ENCODE measurements around the gene CATSPERZ. TPM values are rescaled to one million over a fixed set of nuclear protein-coding genes. Genes with fewer than 3 reads are reported as not detected.

The CATSPERZ gene
- total and polyA plus RNA-seq, 2 of the 13 experiments (the other 11 are each of a cell fraction or from before 2014, with no cell fraction given), result 0.22 to 0.48 TPM

DNA sequence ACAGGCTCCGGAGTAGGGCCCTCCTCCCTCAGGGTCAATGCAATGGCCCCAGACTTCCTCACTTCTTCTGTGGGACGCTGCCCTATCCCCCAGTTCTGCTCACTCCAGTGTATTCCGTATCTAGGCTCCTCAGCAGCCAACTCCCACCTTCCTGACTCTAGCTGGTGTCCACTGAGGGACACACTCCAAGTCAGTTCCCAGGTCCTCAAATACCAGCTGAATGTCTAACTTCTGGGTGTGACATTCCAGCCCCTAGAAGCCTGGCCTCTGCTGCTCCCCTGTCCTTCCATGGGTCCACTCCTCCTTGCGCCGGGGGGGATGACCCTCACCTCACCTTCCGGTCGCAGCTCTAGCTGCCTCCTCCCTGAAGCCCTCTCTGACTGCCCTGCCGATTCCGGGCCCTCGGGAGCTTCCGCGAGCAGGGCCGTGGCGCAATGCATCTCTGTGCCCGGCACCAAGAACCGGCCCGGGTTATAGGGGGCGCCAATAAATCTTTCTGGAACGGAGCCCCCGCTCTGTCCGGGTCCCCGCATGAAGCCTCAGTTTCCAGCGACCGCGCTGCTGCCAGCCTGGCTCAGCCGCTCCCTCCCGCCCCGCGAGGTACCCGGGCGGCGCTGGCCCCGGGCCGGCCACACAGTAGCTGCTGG is 31.1 kb upstream of the CATSPERZ start (continued):
- 0 out of 2 replicates have a peak, but pooled peaks have one; percentile 23 for TF ChIP-seq CEBPB (IDR thresholded peaks at IDR 0.05; ENCODE audit: borderline replicate concordance, low read depth, low read length)
- 0 out of 2 replicates have a peak, but pooled peaks have one; percentile 53 for TF ChIP-seq RARA (CRISPR knock-in tag; IDR thresholded peaks at IDR 0.05)
- TF ChIP-seq CBFB (CRISPR knock-in tag; IDR thresholded peaks at IDR 0.05), result peak; percentile 10; the same call in 1 of the 2 replicates
- TF ChIP-seq TEAD3 (CRISPR knock-in tag; optimal IDR thresholded peaks at IDR 0.05; ENCODE audit: borderline replicate concordance), result peak; percentile 76
- no peak for TF ChIP-seq HHEX (CRISPR knock-in tag; IDR thresholded peaks at IDR 0.05)
- TF ChIP-seq CREM (IDR thresholded peaks at IDR 0.05), result 0 out of 2 replicates have a peak, but pooled peaks have one; percentile 33
- no peak for TF ChIP-seq CREM (CRISPR knock-in tag; IDR thresholded peaks at IDR 0.05)
- no peak for TF ChIP-seq MEIS2 (CRISPR knock-in tag; IDR thresholded peaks at IDR 0.05)
- peak; percentile 40; the same call in 1 of the 2 replicates for TF ChIP-seq ZNF777 (CRISPR knock-in tag; IDR thresholded peaks at IDR 0.05)
- TF ChIP-seq, protein P1, sequence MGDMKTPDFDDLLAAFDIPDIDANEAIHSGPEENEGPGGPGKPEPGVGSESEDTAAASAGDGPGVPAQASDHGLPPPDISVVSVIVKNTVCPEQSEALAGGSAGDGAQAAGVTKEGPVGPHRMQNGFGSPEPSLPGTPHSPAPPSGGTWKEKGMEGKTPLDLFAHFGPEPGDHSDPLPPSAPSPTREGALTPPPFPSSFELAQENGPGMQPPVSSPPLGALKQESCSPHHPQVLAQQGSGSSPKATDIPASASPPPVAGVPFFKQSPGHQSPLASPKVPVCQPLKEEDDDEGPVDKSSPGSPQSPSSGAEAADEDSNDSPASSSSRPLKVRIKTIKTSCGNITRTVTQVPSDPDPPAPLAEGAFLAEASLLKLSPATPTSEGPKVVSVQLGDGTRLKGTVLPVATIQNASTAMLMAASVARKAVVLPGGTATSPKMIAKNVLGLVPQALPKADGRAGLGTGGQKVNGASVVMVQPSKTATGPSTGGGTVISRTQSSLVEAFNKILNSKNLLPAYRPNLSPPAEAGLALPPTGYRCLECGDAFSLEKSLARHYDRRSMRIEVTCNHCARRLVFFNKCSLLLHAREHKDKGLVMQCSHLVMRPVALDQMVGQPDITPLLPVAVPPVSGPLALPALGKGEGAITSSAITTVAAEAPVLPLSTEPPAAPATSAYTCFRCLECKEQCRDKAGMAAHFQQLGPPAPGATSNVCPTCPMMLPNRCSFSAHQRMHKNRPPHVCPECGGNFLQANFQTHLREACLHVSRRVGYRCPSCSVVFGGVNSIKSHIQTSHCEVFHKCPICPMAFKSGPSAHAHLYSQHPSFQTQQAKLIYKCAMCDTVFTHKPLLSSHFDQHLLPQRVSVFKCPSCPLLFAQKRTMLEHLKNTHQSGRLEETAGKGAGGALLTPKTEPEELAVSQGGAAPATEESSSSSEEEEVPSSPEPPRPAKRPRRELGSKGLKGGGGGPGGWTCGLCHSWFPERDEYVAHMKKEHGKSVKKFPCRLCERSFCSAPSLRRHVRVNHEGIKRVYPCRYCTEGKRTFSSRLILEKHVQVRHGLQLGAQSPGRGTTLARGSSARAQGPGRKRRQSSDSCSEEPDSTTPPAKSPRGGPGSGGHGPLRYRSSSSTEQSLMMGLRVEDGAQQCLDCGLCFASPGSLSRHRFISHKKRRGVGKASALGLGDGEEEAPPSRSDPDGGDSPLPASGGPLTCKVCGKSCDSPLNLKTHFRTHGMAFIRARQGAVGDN (CRISPR knock-in tag; IDR thresholded peaks at IDR 0.05), result 0 out of 2 replicates have a peak, but pooled peaks have one; percentile 25
- no peak for TF ChIP-seq ZNF547 (CRISPR knock-in tag; IDR thresholded peaks at IDR 0.05)
- TF ChIP-seq GATAD1 (CRISPR knock-in tag; IDR thresholded peaks at IDR 0.05), result no peak
- TF ChIP-seq, protein P2, sequence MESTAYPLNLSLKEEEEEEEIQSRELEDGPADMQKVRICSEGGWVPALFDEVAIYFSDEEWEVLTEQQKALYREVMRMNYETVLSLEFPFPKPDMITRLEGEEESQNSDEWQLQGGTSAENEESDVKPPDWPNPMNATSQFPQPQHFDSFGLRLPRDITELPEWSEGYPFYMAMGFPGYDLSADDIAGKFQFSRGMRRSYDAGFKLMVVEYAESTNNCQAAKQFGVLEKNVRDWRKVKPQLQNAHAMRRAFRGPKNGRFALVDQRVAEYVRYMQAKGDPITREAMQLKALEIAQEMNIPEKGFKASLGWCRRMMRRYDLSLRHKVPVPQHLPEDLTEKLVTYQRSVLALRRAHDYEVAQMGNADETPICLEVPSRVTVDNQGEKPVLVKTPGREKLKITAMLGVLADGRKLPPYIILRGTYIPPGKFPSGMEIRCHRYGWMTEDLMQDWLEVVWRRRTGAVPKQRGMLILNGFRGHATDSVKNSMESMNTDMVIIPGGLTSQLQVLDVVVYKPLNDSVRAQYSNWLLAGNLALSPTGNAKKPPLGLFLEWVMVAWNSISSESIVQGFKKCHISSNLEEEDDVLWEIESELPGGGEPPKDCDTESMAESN (CRISPR knock-in tag; conservative IDR thresholded peaks at IDR 0.05), result peak; percentile 15; the same call in 1 of the 2 replicates
- TF ChIP-seq, protein P3, sequence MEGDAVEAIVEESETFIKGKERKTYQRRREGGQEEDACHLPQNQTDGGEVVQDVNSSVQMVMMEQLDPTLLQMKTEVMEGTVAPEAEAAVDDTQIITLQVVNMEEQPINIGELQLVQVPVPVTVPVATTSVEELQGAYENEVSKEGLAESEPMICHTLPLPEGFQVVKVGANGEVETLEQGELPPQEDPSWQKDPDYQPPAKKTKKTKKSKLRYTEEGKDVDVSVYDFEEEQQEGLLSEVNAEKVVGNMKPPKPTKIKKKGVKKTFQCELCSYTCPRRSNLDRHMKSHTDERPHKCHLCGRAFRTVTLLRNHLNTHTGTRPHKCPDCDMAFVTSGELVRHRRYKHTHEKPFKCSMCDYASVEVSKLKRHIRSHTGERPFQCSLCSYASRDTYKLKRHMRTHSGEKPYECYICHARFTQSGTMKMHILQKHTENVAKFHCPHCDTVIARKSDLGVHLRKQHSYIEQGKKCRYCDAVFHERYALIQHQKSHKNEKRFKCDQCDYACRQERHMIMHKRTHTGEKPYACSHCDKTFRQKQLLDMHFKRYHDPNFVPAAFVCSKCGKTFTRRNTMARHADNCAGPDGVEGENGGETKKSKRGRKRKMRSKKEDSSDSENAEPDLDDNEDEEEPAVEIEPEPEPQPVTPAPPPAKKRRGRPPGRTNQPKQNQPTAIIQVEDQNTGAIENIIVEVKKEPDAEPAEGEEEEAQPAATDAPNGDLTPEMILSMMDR (CRISPR knock-in tag; IDR thresholded peaks at IDR 0.05), result no peak
- TF ChIP-seq HOXA3 (CRISPR knock-in tag; IDR thresholded peaks at IDR 0.05), result 0 out of 2 replicates have a peak, but pooled peaks have one; percentile 21
- 0 out of 4 replicates have a peak, but pooled peaks of 1 of the 2 experiments have one; percentile 29 for TF ChIP-seq KLF16 (CRISPR knock-in tag; IDR thresholded peaks at IDR 0.05)
- 0 out of 2 replicates have a peak, but pooled peaks have one; percentile 70 for TF ChIP-seq ZNF768 (CRISPR knock-in tag; IDR thresholded peaks at IDR 0.05)
- 0 out of 2 replicates have a peak, but pooled peaks have one; percentile 9 for TF ChIP-seq ZNF792 (CRISPR knock-in tag; IDR thresholded peaks at IDR 0.05)
- TF ChIP-seq PHF8 (CRISPR knock-in tag; IDR thresholded peaks at IDR 0.05), result 0 out of 2 replicates have a peak, but pooled peaks have one; percentile 47
- TF ChIP-seq ZNF235 (CRISPR knock-in tag; IDR thresholded peaks at IDR 0.05; ENCODE audit: borderline replicate concordance), result 0 out of 2 replicates have a peak, but pooled peaks have one; percentile 47
- TF ChIP-seq ZMYM3 (CRISPR knock-in tag; IDR thresholded peaks at IDR 0.05), result peak; percentile 95
- TF ChIP-seq, protein P4, sequence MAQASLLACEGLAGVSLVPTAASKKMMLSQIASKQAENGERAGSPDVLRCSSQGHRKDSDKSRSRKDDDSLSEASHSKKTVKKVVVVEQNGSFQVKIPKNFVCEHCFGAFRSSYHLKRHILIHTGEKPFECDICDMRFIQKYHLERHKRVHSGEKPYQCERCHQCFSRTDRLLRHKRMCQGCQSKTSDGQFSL (CRISPR knock-in tag; IDR thresholded peaks at IDR 0.05), result 0 out of 2 replicates have a peak, but pooled peaks have one; percentile 47
- peak; percentile 14 for TF ChIP-seq MAF1 (CRISPR knock-in tag; IDR thresholded peaks at IDR 0.05; ENCODE audit: borderline replicate concordance)
- TF ChIP-seq ZNF263 (CRISPR knock-in tag; IDR thresholded peaks at IDR 0.05), result peak; percentile 36; the same call in 1 of the 2 replicates

Data from HepG2 (cell line).